HCT116 (cell line): ENCODE results near the gene NAA20.

ENCODE experiments used
- CTCF ChIP-seq, 3 experiments: fragments of 200-600 bp in 1 of 3; sonication (generic) in 1 of 3; IDR thresholded peaks in 2 of 3; conservative IDR thresholded peaks in 1 of 3; 2 replicates each; pipeline ENCODE4 v1.5.1; 2012 to 2017; ENCODE audit warnings: low read depth in 2 of 3, low read length in 2 of 3, antibody characterized with exemption in 1 of 3, borderline replicate concordance in 1 of 3, control low read depth in 1 of 3, mild to moderate bottlenecking in 1 of 3, mixed read lengths in 1 of 3, mixed run types in 1 of 3, moderate library complexity in 1 of 3; ENCODE audit not compliant: insufficient read depth in 1 of 3
- EZH2 ChIP-seq: fragments of 200-600 bp; sonication (generic); IDR thresholded peaks from 2 replicates; pipeline ENCODE4 v1.6.1; 2017; ENCODE audit warnings: antibody characterized with exemption, mixed run types
- EZH2phosphoT487 ChIP-seq: fragments of 200-600 bp; IDR thresholded peaks from 2 replicates; pipeline ENCODE4 v1.6.1; 2018; ENCODE audit warnings: antibody characterized with exemption, borderline replicate concordance
- POLR2A ChIP-seq: IDR thresholded peaks from 2 replicates; pipeline ENCODE4 v1.7.0; 2011; ENCODE audit warnings: borderline replicate concordance; ENCODE audit not compliant: insufficient read depth, insufficient read length; ENCODE audit errors: extremely low read depth
- POLR2AphosphoS5 ChIP-seq: IDR thresholded peaks from 2 replicates; pipeline ENCODE4 v1.6.1; 2011; ENCODE audit warnings: mild to moderate bottlenecking, low read depth, low read length, moderate library complexity
- RAD21 ChIP-seq: IDR thresholded peaks from 2 replicates; pipeline ENCODE4 v1.6.1; 2012; ENCODE audit warnings: low read depth, mild to moderate bottlenecking
- REST ChIP-seq: IDR thresholded peaks from 2 replicates; pipeline ENCODE4 v1.6.1; 2012; ENCODE audit warnings: low read depth
- SIN3A ChIP-seq: IDR thresholded peaks from 2 replicates; pipeline ENCODE4 v1.6.1; 2012; ENCODE audit warnings: low read depth
- SP1 ChIP-seq: IDR thresholded peaks from 2 replicates; pipeline ENCODE4 v1.6.1; 2012; ENCODE audit warnings: low read depth
- YY1 ChIP-seq: IDR thresholded peaks from 2 replicates; pipeline ENCODE4 v1.6.1; 2011; ENCODE audit warnings: low read length, low read depth, moderate library complexity, mild to moderate bottlenecking; ENCODE audit not compliant: insufficient replicate concordance; ENCODE audit errors: extremely low read depth
- ZNF274 ChIP-seq: fragments of 200-500 bp; sonication (Bioruptor generic); IDR thresholded peaks from 2 replicates; pipeline ENCODE4 v1.6.1; 2014; ENCODE audit warnings: mild to moderate bottlenecking, low read depth, low read length, inconsistent platforms

- no peak for TF ChIP-seq RAD21
- no peak for TF ChIP-seq CTCF (IDR thresholded peaks at IDR 0.05 in 2 of 3, conservative IDR thresholded peaks at IDR 0.05 in 1 of 3; ENCODE audit: borderline replicate concordance in 1 of 3, insufficient read depth in 1 of 3, low read depth in 2 of 3, low read length in 2 of 3)
- TF ChIP-seq SIN3A: no peak
- no peak for TF ChIP-seq POLR2AphosphoS5
- no peak for TF ChIP-seq ZNF274
- TF ChIP-seq SP1: no peak
- TF ChIP-seq EZH2phosphoT487: no peak
- TF ChIP-seq REST: no peak
- no peak for TF ChIP-seq POLR2A
- no peak for TF ChIP-seq EZH2
- TF ChIP-seq YY1: no peak
These were observed 49.7 kb upstream of the NAA20 start for GRCh38 chr20:19967445-19967844.
